HTERT RPE-1 (cell line): ENCODE data around the gene SLC9A8.
"Not testable (repeated sequence)": the region's sequence is repeated elsewhere in the genome, so short reads cannot be mapped to it uniquely, and the experiment has no call there.

Experiments used
- in situ Hi-C: fragments of 300-500 bp; cut with MboI; formaldehyde crosslinking; loops from 4 replicates; pipeline ENCODE4 v1.14.3; 2020; ENCODE audit warnings: low sequenced_read_pairs

Gene SLC9A8

DNA sequence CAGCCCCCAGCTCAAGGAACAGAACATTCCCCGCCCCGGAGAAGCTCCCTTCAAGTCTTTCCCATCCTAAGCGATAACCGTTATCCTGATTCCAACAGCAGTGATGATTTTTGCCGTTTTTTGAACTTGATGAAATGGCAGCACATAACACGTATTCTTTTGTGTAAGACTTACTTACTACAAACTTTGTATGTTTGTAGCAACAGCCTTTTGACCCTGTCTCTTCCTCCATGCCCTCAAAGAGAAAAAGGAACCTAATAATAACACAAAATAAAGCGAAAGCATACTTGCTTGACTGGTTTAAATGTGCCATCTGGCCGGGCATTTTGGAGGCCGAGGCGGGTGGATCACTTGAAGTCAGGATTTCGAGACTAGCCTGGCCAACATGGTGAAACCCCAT lies 26.4 kb upstream of the SLC9A8 start:
- in situ Hi-C loops, result no loop called here

DNA sequence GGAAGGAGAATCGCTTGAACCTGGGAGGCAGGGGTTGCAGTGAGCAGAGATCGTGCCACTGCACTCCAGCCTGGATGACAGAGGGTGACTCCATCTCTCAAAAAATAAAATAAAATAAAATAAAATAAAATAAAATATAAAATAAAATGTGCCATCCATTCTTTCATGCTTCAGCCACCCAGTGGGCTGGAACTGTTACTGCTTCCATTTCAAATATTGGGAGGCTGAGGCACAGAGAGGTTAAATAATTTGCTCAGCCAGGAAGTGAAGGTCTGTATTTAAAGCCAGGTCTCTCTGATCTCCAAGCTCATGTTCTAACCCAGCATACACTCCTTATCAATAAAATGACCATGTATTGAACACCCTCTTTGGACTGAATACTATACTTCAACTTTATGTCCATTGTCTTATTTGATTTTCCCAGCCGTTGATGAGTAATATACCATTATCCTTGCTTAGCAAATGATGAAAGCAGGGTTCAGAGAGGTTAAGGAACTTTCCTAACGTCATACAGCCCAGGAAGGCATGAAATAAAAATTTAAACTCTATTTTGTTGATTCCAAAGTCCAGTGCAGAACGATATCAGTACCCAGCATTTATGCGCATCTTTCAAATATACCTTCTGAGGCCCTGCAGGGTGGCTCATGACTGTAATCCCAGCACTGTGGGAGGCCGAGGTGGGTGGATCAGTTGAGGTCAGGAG lies 25.8 kb upstream of the SLC9A8 start:
- in situ Hi-C loops, result no loop called here

DNA sequence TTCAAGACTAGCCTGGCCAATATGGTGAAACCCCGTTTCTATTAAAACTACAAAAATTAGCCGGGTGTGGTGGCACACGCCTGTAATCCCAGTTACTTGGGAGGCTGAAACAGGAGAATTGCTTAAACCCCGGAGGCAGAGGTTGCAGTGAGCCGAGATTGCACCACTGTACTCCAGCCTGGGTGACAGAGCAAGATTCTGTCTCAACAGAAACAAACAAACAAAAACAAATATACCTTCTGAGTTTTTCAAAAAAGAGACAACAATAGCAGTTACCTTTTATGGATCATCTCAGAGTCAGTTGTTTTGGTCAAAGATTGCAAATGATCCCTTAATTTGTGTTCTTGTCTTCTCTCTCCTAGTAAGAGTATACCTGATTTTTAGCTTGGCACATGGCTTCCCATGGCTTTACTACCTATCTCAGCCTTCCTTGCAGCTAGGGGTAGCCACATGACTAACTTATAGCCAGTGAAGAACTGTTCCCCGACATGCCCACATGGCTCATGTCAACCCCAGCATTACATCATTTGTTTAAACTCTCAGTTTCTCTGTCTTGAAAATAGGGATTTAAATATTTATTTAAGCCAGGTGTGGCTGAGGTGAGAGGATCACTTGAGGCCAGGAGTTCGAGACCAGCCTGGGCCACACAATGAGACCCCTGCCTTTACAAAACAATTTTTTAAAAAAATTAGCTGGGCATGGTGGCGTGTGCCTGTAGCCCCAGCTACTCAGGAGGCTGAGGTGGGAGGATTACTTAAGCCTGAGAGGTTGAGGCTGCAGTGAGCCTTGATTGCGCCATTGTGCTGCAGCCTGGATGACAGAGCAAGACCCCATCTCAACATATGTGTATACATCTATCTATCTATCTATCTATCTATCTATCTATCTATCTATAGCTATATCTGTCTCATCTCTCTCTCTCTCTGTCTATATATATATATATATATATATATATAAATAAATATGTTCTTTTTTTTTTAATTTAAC lies 25.0 kb upstream of the SLC9A8 start:
- in situ Hi-C loops, result no loop called here

DNA sequence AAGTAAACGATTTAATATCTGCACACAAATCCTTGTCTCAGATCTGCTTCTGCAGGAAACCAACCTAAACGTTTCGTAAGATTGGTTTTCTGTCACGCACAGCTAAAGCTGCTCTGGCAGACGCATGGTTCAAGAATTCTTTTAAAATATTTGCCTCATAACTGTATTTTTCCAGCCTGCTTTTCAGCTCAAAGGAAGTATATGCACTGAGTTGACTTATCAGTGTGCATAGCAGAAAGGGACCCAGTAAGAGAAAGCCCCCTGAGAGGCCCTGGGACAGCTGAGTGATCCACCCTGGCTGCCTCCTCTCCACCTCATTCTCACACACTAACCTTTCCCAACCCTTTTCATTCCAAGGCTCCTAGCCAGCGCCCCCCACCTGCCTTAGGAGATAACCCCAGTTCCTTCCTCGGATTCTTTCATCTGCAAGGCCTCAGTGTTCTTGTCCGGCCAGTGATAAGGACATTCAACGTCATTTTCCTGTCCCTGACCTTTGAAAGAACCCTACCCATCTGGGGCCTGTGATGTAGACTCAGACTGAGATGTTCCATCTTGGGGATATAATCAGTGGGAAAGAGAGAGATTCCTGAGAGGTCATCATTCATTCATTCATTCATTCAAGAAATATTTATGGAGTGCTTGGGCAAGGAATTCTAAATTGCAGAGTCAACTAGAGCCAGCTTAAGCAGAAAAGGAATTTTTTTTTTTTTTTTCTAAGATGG lies 22.4 kb upstream of the SLC9A8 start:
- in situ Hi-C loops, result no loop called here

DNA sequence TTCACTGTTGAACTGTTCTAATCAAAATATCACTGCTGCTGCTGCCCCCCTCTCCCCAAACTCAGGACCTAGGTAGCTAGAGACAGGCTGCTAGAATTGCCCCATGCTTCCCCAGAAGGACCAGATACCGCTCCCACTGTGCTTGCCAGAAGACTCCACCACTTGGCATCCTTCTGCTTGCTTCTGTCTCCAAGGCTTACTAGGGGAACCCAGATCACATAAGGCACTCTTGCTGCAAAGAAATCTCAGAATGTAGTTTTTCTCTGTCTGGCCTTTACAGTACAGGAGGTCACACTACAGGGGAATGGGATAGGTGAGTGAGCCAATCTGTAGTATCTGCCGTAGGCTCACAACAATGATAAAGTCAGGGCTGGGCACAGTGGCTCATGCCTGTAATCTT lies 21.5 kb upstream of the SLC9A8 start:
- in situ Hi-C loops, result no loop called here

DNA sequence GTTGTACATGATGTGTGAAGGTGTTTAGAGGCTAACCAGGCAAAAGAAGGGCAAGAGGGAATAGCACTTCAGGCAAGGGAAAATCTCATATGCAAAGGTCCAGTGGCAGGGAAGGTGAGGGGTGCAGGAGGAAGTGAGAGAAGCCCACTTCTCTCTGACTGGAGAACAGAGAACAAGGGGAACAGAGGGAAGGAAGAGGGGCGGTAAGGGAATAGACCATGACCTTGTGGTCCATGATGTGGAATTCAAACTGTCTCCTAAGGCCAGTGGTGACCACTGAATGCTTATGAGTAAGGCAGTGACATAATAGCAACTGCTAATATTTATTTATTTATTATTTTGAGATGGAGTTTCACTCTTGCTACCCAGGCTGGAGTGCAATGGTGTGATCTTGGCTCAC lies 20.6 kb upstream of the SLC9A8 start:
- in situ Hi-C loops, result no loop called here

DNA sequence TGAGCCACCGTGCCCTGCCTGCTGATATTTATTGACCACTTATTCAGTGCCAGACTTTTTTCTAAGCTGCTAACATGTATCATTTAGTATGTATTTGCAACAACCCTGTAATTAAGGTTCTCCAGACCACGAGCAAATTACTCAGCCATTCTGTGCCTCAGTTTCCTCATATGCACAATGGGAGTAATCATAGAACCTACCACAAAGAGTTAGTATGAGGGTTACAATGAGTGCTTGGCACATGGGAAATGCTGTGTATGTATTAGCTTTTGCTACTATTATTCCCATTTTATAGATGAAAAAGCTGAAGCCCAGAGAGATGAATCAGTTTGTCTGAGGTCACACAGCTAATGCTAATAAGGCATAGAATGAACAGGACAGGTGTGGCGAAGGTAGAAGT lies 20.0 kb upstream of the SLC9A8 start:
- in situ Hi-C loops, result no loop called here

DNA sequence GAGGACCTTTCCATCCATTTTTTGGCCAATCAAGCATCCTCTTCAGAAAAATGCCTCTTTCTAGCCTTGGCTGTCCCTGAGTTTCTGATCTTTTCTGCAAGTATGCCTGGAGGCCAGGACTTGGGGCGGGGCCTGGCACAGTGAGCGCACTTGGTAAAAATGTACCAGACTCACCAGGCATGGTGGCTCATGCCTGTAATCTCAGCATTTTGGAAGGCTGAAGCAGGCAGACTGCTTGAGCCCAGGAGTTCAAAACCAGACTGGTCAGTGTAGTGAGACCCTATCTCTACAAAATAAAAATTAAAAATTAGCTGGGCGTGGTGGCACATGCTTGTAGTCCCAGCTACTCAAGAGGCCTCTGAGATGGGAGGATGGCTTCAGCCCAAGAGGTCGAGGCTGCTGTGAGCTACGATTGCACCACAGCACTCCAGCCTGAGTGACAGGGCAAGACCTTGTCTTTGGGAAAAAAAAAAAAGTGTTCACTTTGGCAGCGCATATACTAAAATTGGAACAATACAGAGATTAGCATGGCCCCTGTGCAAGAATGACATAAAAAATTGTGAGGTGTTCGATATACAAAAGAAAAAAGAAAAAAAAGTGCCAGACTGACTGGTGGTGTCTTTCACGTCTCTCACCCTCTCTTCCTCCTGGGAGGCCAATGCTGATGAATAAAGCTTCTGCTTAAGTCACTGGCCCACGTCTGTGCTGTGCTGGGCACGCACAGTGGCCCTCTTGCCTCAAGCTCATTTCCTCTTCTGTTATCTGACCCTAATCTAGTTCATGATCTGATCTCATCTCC lies 18.1 kb upstream of the SLC9A8 start:
- in situ Hi-C loops, result no loop called here

DNA sequence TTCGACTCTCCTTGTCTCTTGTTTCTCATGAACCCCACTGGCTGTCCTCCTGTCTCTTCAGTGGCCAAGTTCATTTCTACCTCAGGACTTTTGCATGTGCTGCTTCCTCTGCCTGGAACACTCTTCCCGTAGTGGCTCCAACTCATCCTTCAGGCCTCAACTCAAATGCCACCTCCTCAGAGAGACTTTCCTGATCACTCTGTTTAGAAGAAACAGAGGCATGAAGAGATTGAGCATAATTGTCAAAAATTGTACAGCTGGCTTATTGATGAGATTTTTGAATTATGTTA lies 17.5 kb upstream of the SLC9A8 start:
- in situ Hi-C loops, result no loop called here

DNA sequence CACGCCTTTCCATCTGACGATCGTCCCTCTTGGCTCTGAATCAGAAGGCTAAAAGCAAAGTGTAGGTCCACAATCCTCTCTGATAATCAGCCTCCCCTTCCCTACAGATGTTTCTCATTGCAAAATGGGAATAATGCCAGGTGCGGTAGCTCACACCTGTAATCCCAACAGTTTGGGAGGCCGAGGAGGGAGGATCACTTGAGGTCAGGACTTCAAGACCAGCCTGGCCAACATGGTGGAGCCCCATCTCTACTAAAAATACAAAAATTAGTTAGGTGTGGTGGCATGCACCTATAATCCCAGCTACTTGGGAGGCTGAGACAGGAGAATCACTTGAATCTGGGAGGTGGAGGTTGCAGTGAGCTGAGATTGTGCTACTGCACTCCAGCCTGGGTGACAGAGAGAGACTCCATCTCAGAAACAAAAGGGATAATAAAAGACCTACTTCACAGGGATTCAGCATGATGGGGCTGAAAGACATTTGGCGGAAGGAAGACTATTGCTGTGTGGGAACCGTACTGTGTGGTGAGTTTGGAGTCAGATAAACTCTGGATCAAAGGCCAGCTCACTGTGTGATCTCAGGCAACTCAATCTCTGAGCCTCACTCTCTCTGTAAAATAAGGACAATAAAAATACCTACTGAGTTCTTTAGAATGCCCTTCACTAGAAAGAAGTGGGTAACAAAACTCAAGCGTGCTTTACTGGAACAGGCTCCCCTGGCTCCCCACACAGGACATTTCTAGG lies 15.9 kb upstream of the SLC9A8 start:
- in situ Hi-C loops, result no loop called here

DNA sequence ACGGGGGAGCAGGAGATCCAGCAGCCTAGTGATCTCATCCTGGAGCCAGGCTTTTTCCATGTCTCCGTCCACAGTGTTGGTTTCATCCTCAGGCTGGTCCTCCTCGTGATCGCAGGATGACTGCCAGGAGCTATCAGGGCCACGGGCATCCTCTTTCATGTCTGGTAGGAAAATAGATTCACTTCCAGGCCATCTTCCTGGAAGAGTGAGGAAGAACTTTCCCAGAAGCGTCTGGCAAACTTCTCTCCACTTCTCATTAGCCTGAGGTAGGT lies 15.3 kb upstream of the SLC9A8 start:
- in situ Hi-C loops, result no loop called here

DNA sequence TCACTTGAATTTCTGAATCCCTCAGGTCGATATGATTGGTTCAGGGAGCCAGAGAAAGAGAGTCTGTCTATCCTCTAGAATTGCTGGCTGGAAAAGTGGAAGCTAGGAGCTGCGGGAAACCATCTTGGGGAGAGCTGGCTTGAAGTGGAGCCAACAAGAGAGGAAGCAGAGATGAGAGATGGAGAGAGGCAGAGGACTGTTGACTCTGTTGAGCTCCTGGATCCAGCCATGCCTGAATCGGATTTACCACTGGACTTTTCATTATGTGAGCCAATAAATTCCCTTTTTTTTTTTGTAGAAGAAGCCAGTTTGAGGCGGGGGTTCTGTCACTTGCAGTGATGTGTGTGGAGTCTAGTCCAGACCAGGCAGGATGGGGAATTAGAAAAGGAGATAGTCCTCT lies 13.9 kb upstream of the SLC9A8 start:
- in situ Hi-C loops, result no loop called here

DNA sequence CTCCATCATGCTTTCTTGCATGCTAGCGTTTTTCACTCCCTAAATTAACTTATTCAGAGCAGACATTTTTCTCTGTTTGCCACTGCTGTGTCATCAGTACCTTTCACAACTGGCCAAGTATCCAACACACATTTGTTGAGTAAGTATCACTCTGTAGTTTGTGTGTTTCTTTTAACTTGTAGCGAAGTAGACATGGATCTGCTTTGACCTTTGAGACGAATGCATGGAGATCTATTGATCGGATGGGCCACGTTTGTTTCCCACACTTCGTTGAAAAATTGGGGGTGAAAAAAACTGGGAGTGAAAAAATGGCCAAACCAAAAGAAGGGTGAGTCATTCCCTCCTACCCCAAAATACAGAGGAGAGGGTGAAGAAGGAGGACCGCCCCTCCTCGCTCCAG lies 12.9 kb upstream of the SLC9A8 start:
- in situ Hi-C loops, result no loop called here

DNA sequence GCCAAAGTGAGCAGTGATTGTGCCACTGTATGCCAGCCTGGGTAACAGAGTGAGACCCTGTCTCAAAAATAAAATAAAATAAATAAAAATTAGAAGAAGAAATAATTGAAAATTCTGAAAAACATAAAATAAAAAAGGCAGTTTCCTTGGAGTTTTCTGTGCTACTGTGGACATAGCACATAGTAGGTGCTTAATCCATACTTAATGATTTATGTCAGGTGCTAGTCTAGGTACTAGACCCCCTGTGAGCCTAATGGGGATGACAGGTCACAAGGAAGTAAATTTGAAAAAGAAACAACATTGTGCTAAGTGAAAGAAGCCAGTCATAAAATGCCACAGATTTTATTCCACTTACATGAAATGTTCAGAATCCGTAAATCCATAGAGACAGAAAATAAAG lies 9.2 kb upstream of the SLC9A8 start:
- in situ Hi-C loops, result no loop called here

DNA sequence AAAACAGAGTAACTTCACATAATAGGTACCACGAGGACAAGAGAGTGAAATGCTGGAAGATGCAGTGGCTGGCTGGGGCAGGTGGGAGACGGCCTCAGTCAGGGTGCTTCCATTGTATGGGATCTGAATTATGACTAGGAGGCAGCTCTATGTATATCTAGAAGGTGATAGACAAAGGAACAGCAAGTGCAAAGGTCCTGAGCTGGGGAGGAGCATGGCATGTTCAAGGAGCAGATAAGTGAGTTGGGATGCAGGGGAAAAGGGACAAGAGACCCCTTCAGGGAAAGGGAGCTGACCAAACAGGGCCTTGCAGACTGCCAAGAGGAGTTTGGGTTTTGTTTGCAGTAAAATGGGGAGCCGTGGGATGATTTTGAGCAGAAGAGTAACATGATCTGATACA lies 8.3 kb upstream of the SLC9A8 start:
- in situ Hi-C loops, result no loop called here

DNA sequence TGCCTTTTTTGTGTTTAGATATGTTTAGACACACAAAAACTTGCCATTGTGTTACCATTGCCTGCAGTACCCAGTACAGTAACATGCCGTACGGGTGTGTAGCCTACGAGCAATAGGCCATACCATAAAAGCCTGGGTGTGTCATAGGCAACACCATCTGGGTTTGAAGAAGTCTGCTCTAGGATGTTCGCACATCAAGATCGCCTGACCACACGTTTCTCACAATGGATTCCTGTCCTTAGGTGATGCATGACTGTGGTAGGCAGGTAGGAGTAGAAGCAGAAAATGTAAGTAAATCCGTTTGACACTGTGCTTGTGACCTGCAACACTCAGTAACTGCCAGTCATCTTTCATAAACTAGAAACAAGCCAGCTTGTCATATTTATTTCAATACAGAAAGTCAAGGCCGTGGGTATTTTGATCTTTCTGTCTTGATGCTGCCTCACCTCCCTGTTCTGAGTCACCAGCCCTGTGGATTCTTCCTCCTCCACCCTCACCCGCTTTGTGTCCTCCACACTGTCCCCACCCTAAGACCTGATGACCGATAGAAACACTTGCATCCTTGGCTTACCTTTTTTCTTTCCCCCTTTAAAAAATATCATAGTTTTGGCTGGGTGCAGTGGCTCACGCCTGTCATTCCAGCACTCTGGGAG lies 7.3 kb upstream of the SLC9A8 start:
- in situ Hi-C loops, result not testable (repeated sequence)

DNA sequence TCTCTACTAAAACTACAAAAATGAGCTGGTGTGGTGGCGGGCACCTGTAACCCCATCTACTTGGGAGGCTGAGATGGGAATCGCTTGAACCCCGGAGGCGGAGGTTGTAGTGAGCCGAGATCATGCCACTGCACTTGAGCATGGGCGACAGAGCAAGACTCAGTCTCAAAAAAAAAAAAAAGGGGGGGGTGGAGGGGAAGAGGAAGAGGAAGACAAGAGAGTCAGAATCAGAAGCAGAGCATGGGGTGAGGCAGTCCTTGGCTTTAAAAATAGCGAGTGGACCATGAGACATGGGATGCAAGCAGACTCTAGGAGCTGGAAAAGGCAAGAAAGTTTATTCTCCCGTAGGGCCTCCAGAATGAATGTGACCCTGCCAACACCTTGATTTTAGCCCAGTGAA lies 3.9 kb upstream of the SLC9A8 start:
- in situ Hi-C loops, result no loop called here

DNA sequence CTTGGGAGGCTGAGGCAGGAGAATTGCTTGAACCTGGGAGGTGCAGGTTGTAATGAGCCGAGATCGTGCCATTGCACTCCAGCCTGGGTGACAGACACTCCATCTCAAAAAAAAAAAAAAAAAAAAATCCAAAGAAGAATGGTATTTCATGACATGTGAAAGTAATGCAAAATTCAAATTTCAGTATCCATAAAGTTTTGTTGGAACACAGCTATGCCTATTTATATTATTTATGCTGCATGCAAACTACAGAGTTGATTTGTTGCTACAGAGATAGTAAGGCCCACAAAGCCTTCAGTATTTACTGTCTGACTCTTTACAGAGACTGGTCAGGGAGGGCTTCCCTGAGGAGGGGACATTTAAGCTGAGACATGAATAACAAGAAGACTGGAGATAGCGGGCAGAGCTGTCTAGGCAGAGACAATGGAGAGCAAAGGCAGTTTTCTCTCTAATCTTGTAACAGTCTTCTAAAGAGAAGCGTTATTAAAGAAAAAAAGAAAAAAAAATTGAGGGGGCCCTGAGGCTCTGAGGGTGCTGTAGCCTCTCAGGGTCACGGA lies 2.7 kb upstream of the SLC9A8 start:
- in situ Hi-C loops, result no loop called here

DNA sequence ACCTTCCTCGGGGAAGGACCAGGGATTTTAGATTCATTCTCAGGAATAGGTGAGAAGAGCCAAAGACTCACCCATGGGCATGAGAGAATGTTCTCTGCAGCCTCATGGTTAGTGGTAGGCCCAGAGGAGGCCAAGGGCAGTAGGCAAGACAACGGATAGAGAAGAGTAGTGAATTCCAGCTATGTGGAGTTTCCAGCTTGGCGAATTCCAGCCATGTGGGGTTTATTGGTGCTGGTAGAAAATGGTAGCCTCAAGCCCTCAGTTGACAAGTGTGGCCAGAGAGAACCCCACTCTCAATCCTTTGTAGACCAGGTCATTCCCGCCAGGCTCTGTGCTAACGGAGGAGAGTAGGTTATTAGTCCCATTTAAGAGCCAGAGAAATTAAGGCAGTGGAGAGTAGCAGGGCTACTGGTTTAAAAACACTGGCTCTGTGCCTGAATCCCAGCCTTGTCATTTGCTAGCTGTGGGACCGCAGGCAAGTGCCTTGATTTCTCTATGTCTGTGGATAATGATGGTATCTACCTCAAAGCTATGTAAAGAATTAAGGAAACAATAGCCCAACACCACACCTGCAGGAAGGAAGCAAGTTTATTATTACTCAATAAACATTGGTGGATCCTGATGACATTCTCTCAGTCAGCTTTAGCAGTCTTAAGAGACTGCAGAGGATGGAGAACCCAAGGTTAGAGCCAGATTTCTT lies 2.0 kb upstream of the SLC9A8 start:
- in situ Hi-C loops, result no loop called here
